Ovary (tissue), 9 donors: ENCODE data around the gene SLC43A1. TPM values are rescaled to one million over a fixed set of nuclear protein-coding genes. Genes with fewer than 3 reads are reported as not detected.

Experiments
- DNase-seq, 5 donors: peaks; one replicate each; pipeline ENCODE4 v3.0.0-alpha.2; 2019 to 2020
- H3K27ac ChIP-seq, 2 donors: fragments of 200-600 bp; one replicate each; pipeline versions ENCODE4 v1.5.1 to v1.8.0; 2019 to 2022
- H3K27me3 ChIP-seq: fragments of 200-600 bp; one replicate; pipeline ENCODE4 v1.8.0; 2022
- H3K36me3 ChIP-seq: fragments of 200-600 bp; sonication (generic); one replicate; pipeline ENCODE4 v1.5.1; 2019
- H3K4me1 ChIP-seq: one replicate; pipeline ENCODE4 v1.8.1; 2013; ENCODE audit warnings: mild to moderate bottlenecking, moderate library complexity; ENCODE audit not compliant: insufficient read depth
- H3K4me3 ChIP-seq: fragments of 200-600 bp; sonication (generic); one replicate; pipeline ENCODE4 v1.5.1; 2017
- H3K9me3 ChIP-seq, 2 donors: fragments of 200-600 bp in 1 of 2; sonication (generic) in 1 of 2; one replicate each; pipeline versions ENCODE4 v1.5.1 to v1.8.1; 2013 to 2019; ENCODE audit warnings: mild to moderate bottlenecking in 1 of 2, moderate library complexity in 1 of 2
- EP300 ChIP-seq: sonication (generic); formaldehyde crosslinking; IDR thresholded peaks from one replicate; pipeline ENCODE4 v1.6.1; 2017; ENCODE audit warnings: antibody characterized with exemption
- POLR2A ChIP-seq: fragments of 450-650 bp; IDR thresholded peaks from one replicate; pipeline ENCODE4 v1.6.1; 2017; ENCODE audit warnings: antibody characterized with exemption, mild to moderate bottlenecking, moderate library complexity
- WGBS, 3 donors: extraction: QIAGEN DNeasy Blood & Tissue Kit in 1 of 3; methylation state at CpG; one replicate each; pipeline versions ENCODE4 v1.1.5 to v1.1.7; 2013 to 2017; 5-methylcytosine and 5-hydroxymethylcytosine counted together
- intact Hi-C, 4 donors: fragments of 100-400 bp; cut with DNase I; formaldehyde crosslinking; loops; one replicate each; pipeline versions ENCODE4 v1.11.0 to v1.15.1; 2022 to 2023
- polyA plus RNA-seq, 2 donors: library from polyadenylated mRNA; stranded (reverse); fragments of 200-250 nt in 1 of 2; fragments of 350-450 nt in 1 of 2; fragmentation: Illumina TruSeq in 1 of 2; extraction: RNeasy Lipid Tissue Mini Kit (QIAGEN cat#74804) in 1 of 2; gene quantifications; one replicate each; pipeline ENCODE4 v1.2.3, GENCODE V29; 2013 to 2014
- total RNA-seq, 7 donors: library from RNA; depleted of rRNA in 2 of 7; stranded (reverse); fragments of >200 nt in 2 of 7; fragmentation: NEBNext Ultra II Directional in 3 of 7; extraction: Animal tissue kit (Norgen Biotek cat#: 25700) in 3 of 7; gene quantifications; one replicate each; pipeline versions ENCODE4 v1.1.0 to v1.2.4, GENCODE V29; 2016 to 2023
- TF ChIP-seq, protein P1 (sequence below), 3 donors: fragments of 450-650 bp in 2 of 3; fragments of 200-600 bp in 1 of 3; IDR thresholded peaks; one replicate each; pipeline versions ENCODE4 v1.5.1 to v1.8.0; 2016 to 2022; ENCODE audit warnings: antibody characterized with exemption in 3 of 3, mild to moderate bottlenecking in 1 of 3
- donor health status: DM: no; HTN: no; CAD: no; lungs with moderate emphysema.
- donor health status: DM: no; HTN: no; CAD: no.
- donor health status: Bipolar disorder and iron deficiency.
- donor health status: DM: yes; HTN: yes; CAD: no.
- donor health status: DM: no; HTN: no; CAD: no.
- donor health status: DM: yes; HTN: yes; CAD: no.

Gene SLC43A1
- total and polyA plus RNA-seq, 9 donors, result 11.5 to 30.4 (median 18.6) TPM

DNA sequence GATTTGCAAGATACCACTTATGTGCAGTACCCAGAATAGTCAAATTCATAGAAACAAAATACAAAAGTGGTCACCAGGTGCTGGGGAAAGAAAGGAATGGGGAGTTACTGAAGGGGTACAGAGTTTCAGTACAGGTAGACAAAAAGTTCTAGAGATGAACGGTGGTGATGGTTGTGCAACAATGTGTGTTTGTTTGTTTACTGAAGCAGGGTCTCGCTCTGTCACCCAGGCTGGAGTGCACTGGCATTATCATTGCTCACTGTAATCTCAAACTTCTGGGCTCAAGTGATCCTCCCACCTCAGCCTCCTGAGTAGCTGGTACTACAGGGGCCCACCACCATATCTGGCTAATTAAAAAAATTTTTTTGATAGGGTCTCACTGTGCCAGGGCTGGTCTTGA is 39.9 kb upstream of the SLC43A1 start:
- intact Hi-C loops, result no loop called here
- DNase-seq, result no peak
- TF ChIP-seq, protein P1, sequence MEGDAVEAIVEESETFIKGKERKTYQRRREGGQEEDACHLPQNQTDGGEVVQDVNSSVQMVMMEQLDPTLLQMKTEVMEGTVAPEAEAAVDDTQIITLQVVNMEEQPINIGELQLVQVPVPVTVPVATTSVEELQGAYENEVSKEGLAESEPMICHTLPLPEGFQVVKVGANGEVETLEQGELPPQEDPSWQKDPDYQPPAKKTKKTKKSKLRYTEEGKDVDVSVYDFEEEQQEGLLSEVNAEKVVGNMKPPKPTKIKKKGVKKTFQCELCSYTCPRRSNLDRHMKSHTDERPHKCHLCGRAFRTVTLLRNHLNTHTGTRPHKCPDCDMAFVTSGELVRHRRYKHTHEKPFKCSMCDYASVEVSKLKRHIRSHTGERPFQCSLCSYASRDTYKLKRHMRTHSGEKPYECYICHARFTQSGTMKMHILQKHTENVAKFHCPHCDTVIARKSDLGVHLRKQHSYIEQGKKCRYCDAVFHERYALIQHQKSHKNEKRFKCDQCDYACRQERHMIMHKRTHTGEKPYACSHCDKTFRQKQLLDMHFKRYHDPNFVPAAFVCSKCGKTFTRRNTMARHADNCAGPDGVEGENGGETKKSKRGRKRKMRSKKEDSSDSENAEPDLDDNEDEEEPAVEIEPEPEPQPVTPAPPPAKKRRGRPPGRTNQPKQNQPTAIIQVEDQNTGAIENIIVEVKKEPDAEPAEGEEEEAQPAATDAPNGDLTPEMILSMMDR (IDR thresholded peaks at IDR 0.05), result no peak
- no peak for TF ChIP-seq EP300
- no peak for TF ChIP-seq POLR2A
- no peaks in the 10 kb centered on the region for H3K36me3 ChIP-seq
- no peak overlapping the region for H3K4me3 ChIP-seq
- H3K27ac ChIP-seq, result no peak overlapping the region
- 85 to 94% (median 93%) methylated on average over 2 of the region's 2 CpGs for WGBS, 3 donors
- no peaks in the 10 kb centered on the region for H3K27me3 ChIP-seq
- no peaks in the 10 kb centered on the region for H3K9me3 ChIP-seq
- H3K4me1 ChIP-seq, result no peaks in the 10 kb centered on the region

DNA sequence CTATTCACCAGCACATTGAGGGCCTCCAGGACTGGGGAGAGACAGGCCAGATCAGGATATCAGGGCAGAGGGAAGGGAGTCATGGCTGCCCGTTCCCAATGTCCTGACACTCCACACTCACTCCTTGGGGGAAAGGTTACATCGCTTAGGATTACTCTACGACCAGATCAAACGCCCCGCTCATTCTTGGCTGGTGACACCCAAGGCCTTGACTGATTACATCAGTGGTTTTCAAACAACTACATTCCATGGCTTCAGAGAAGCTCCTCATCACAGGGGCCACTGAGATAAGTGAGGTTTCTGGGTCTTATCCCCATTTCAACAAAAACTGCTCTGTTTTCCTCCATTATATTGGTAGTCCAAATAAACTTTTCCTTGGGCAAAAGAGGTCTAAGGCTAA is 37.0 kb upstream of the SLC43A1 start:
- H3K27me3 ChIP-seq, result no peaks in the 10 kb centered on the region
- no peak overlapping the region for H3K27ac ChIP-seq
- intact Hi-C loops, result no loop called here
- H3K9me3 ChIP-seq, result no peaks in the 10 kb centered on the region
- H3K4me1 ChIP-seq, result peaks cover 6% of the 10 kb centered on the region
- TF ChIP-seq, protein P1 (IDR thresholded peaks at IDR 0.05), result no peak
- TF ChIP-seq POLR2A (no peak), EP300 (no peak)
- DNase-seq, result no peak
- H3K4me3 ChIP-seq, result no peak overlapping the region
- H3K36me3 ChIP-seq, result no peaks in the 10 kb centered on the region
- WGBS, 3 donors, result 74 to 79% (median 78%) methylated on average over 5 of the region's 5 CpGs

DNA sequence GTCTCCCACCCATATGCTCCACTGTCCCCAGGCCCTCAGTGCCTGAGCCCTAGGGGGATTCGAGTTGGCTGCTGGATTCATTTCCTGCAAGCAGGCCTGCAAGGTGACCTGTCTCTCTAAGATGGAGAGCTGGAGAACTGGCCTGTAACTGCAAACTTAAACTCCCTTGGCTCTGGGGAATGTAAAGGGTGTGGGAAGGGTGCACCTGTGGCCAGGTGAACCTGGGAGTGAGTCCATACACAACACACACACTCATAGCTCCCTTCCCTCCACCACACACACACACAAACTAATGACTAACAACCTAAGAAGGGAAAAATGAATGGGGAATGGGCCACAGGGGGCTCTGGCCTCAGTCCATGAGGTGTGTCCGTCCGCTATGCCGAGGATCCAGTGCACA is 36.4 kb upstream of the SLC43A1 start:
- intact Hi-C loops, result no loop called here
- no peak for DNase-seq
- Histone ChIP-seq H3K4me1 (peaks cover 9% of the 10 kb centered on the region), H3K27me3 (no peaks in the 10 kb centered on the region), H3K36me3 (no peaks in the 10 kb centered on the region), H3K27ac (no peak overlapping the region), H3K4me3 (no peak overlapping the region), H3K9me3 (no peaks in the 10 kb centered on the region)
- TF ChIP-seq, protein P1 (IDR thresholded peaks at IDR 0.05), result no peak
- TF ChIP-seq EP300 (no peak), POLR2A (no peak)
- WGBS, 3 donors, result 85 to 95% (median 93%) methylated on average over 4 of the region's 4 CpGs

DNA sequence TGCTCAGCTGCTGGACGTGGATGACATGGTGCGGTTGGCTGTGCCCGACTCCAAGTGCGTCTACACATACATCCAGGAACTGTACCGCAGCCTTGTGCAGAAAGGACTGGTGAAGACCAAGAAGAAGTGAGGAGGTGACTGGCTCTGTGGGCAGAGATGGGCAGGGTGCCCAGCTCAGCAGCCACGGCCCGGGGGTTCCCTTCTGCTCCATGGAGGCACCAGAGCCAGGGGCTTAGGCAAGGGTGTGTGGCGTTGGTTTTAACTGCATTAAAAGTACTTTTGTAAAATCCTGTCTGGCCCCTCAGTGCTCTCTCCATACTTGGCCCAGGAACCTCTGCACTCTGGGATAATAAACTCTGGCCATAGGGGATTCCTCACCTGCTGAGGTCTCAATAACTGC is 34.5 kb upstream of the SLC43A1 start:
- peak in 1 of 5 donors; percentile 26 for DNase-seq
- TF ChIP-seq POLR2A (no peak), EP300 (no peak)
- TF ChIP-seq, protein P1 (IDR thresholded peaks at IDR 0.05), result no peak

More for the DNA sequence above, 34.5 kb upstream of the SLC43A1 start:
- Histone ChIP-seq H3K4me3 (no peak overlapping the region), H3K27me3 (no peaks in the 10 kb centered on the region), H3K9me3 (no peaks in the 10 kb centered on the region), H3K4me1 (peaks cover 9% of the 10 kb centered on the region), H3K36me3 (no peaks in the 10 kb centered on the region), H3K27ac (no peak overlapping the region)
- WGBS, 3 donors, result 73 to 89% (median 85%) methylated on average over 8 of the region's 8 CpGs
- intact Hi-C loops, result no loop called here
